C4-2B (cell line): ENCODE results near the gene FLOT1.

Experiments used
- ZFX ChIP-seq: fragments of 450-650 bp; IDR thresholded peaks from 2 replicates; pipeline ENCODE4 v1.6.1; 2017
- TF ChIP-seq, protein P1 (sequence below): fragments of 450-650 bp; conservative IDR thresholded peaks from 2 replicates; pipeline ENCODE4 v1.5.1; 2017; ENCODE audit warnings: mild to moderate bottlenecking

GRCh38 chr6:30776390-30777154 lies 34.1 kb upstream of the FLOT1 start:
- TF ChIP-seq, protein P1, sequence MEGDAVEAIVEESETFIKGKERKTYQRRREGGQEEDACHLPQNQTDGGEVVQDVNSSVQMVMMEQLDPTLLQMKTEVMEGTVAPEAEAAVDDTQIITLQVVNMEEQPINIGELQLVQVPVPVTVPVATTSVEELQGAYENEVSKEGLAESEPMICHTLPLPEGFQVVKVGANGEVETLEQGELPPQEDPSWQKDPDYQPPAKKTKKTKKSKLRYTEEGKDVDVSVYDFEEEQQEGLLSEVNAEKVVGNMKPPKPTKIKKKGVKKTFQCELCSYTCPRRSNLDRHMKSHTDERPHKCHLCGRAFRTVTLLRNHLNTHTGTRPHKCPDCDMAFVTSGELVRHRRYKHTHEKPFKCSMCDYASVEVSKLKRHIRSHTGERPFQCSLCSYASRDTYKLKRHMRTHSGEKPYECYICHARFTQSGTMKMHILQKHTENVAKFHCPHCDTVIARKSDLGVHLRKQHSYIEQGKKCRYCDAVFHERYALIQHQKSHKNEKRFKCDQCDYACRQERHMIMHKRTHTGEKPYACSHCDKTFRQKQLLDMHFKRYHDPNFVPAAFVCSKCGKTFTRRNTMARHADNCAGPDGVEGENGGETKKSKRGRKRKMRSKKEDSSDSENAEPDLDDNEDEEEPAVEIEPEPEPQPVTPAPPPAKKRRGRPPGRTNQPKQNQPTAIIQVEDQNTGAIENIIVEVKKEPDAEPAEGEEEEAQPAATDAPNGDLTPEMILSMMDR = no peak
- TF ChIP-seq ZFX = no peak
